Subcutaneous abdominal adipose tissue (tissue), 5 donors: ENCODE data around the gene ENC1.

Experiments used
- H3K27ac ChIP-seq: one replicate; pipeline ENCODE4 v1.7.0; 2013; ENCODE audit warnings: low read depth, mild to moderate bottlenecking, inconsistent platforms, low read length, moderate library complexity
- H3K27me3 ChIP-seq, 5 donors: one replicate each; pipeline ENCODE4 v1.7.0; 2013; ENCODE audit warnings: low read length in 5 of 5, inconsistent platforms in 1 of 5; ENCODE audit not compliant: control insufficient read depth in 5 of 5, insufficient read depth in 4 of 5
- H3K36me3 ChIP-seq, 5 donors: one replicate each; pipeline ENCODE4 v1.7.0; 2013; ENCODE audit warnings: low read length in 5 of 5; ENCODE audit not compliant: control insufficient read depth in 5 of 5, insufficient read depth in 5 of 5
- H3K4me1 ChIP-seq, 5 donors: one replicate each; pipeline ENCODE4 v1.7.0; 2013; ENCODE audit warnings: low read length in 5 of 5, mild to moderate bottlenecking in 3 of 5, moderate library complexity in 1 of 5; ENCODE audit not compliant: control insufficient read depth in 5 of 5, insufficient read depth in 5 of 5
- H3K4me3 ChIP-seq, 5 donors: one replicate each; pipeline ENCODE4 v1.7.0; 2013; ENCODE audit warnings: low read length in 5 of 5, low read depth in 1 of 5
- H3K9ac ChIP-seq, 5 donors: one replicate each; pipeline ENCODE4 v1.7.0; 2013; ENCODE audit warnings: low read length in 5 of 5, mild to moderate bottlenecking in 4 of 5, moderate library complexity in 3 of 5
- H3K9me3 ChIP-seq, 5 donors: one replicate each; pipeline ENCODE4 v1.7.0; 2013; ENCODE audit warnings: low read length in 5 of 5; ENCODE audit not compliant: control insufficient read depth in 5 of 5
- donor health status: healthy.
- donor health status: healthy.
- donor health status: healthy.
- donor health status: healthy.
- donor health status: healthy.

ENC1 gene

GRCh38 chr5:74595143-74595925 lies 45.2 kb downstream of the ENC1 start:
- Histone ChIP-seq H3K9me3 (no peaks in the 10 kb centered on the region), H3K9ac (no peak overlapping the region), H3K4me3 (no peak overlapping the region), H3K36me3 (no peaks in the 10 kb centered on the region), H3K4me1 (no peaks in the 10 kb centered on the region), H3K27ac (no peak overlapping the region), H3K27me3 (no peaks in the 10 kb centered on the region)

DNA sequence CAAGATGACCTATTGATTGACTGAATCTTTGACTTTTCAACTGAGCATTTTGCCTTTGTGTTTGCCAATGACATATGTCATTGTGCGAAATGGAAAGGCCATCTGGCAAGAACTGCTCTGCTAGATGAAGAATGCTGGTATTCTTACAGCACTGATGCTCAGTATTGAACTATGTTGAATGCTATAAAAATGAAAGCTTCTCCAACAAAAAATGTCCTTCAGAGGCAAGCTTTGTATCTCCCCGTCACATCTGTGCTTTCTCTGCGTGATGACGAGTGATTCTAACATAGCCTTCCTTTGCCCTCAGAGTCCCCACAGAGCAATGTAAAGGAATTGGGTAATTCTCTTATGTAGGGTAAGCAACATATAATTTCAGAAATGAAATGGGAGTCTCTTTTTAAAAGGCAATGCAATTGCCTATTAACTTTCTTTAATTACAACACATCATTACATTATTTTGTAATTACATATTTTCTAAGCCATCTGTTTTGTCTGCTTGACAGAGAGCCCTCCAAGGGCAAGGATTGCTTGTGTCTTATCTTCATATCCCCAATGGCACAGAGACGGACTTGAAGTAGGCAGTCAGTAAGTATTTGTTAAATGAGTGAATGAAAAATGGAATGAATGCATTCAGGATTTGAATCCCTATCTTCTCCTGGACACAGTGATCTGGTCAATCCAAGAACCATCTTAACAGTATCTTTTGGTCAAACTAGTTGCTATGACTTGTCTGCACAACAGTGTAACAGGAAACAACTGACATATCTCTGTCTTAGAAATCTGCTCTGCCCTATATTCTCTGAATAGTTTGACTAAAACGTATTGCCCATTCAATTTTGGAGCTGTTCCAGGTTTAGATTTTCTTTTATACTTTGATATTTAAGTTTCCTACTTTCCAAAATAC lies 46.1 kb downstream of the ENC1 start:
- no peak overlapping the region for H3K9ac ChIP-seq
- no peak overlapping the region for H3K4me3 ChIP-seq
- H3K27me3 ChIP-seq: no peaks in the 10 kb centered on the region
- H3K36me3 ChIP-seq: no peaks in the 10 kb centered on the region
- H3K4me1 ChIP-seq: no peaks in the 10 kb centered on the region
- H3K9me3 ChIP-seq: no peaks in the 10 kb centered on the region
- H3K27ac ChIP-seq: no peak overlapping the region

DNA sequence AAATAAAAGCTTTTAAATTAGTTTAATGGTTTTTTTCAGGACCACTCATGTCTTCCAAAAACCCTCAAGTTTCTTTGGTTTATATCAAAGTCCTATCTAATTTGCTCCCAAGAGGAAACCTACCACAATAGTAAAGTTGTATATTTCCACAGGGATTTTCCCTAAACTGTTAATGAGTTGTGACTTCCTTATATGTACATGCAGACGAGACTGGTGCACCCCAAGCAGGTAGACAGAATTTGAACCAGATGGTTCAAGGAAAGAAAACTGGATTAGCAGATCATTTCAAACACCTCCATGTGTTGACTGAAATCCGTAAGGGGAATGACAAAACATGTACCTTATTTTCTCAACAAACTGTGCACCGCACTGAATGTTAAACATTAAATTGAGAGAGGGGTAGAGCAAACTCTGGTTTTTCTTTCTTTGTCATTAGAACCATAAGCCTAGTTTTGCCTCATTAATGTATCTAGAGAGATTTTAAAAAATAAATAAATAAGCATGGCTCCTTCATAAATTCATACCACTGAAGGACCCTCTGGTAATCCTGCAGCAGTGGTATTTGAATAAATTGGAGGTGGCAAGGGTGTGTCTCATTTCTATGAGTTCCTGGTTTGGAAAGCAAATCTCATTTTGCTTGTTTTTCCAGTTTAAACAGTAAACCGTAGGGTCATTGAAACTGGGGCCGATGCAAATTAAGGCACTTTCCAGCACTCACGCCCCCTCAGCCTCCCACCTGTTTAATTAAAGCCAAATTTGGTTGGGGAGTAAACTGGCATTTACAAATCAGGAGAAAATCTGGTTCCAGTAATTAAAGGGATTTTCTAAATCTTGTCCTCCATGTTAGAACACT lies 51.1 kb downstream of the ENC1 start:
- Histone ChIP-seq H3K9me3 (no peaks in the 10 kb centered on the region), H3K27ac (no peak overlapping the region), H3K36me3 (no peaks in the 10 kb centered on the region), H3K4me3 (no peak overlapping the region), H3K27me3 (no peaks in the 10 kb centered on the region), H3K9ac (no peak overlapping the region), H3K4me1 (peaks cover 0 to 13% (median 0%) of the 10 kb centered on the region in 5 donors)

DNA sequence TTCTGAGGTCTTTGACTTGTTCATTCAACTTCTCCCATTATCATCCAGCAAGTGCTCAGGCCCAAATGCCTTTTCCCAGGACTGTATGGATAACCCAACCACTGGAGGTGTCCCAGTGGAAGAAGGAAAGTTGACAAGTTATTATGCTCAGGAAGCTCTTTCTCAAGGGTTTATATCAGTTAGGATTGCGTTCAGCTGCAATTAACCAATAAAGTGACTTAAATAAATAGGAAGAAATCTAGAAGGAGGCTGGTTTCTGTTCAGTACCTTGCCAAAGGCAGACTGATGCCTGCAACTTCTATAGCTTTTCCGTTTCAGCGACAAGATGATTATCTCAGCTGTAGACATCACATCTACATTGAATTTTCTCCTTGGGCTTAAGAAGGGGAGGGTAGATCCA lies 52.1 kb downstream of the ENC1 start:
- Histone ChIP-seq H3K27me3 (no peaks in the 10 kb centered on the region), H3K9ac (no peak overlapping the region), H3K36me3 (no peaks in the 10 kb centered on the region), H3K27ac (no peak overlapping the region), H3K4me3 (no peak overlapping the region), H3K9me3 (no peaks in the 10 kb centered on the region), H3K4me1 (peaks cover 0 to 13% (median 0%) of the 10 kb centered on the region in 5 donors)

DNA sequence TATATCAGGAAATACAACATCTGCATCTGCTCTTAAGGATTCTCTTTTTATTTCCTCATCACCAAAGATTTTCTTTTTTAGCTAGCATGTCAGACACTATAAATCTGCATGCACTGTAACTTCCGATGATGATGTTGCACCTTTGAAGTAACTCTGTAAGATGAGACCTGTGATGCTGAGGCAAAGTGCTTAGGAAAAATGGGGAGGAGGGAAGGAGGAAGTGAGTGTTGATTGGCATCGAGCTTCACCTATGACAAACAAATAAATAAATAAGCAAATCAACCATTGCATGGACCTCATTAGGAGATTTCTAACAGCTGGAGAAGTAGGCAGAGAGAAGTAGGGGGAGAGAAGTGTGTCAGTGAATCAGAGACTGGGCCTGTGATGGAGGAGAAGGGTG lies 52.6 kb downstream of the ENC1 start:
- H3K27ac ChIP-seq: no peak overlapping the region
- H3K36me3 ChIP-seq: no peaks in the 10 kb centered on the region
- H3K4me1 ChIP-seq: peaks cover 0 to 13% (median 3%) of the 10 kb centered on the region in 5 donors
- no peaks in the 10 kb centered on the region for H3K27me3 ChIP-seq
- H3K9me3 ChIP-seq: no peaks in the 10 kb centered on the region
- H3K9ac ChIP-seq: no peak overlapping the region
- no peak overlapping the region for H3K4me3 ChIP-seq

GRCh38 chr5:74587300-74587699 lies 53.2 kb downstream of the ENC1 start:
- H3K27ac ChIP-seq: peak overlapping the region; percentile 26
- peak overlapping the region in 1 of 5 donors; percentile 11 for H3K9ac ChIP-seq
- H3K4me3 ChIP-seq: no peak overlapping the region
- no peaks in the 10 kb centered on the region for H3K27me3 ChIP-seq
- H3K4me1 ChIP-seq: peaks cover 0 to 13% (median 6%) of the 10 kb centered on the region in 5 donors
- no peaks in the 10 kb centered on the region for H3K9me3 ChIP-seq
- no peaks in the 10 kb centered on the region for H3K36me3 ChIP-seq

- H3K9me3 ChIP-seq: no peaks in the 10 kb centered on the region
- H3K27ac ChIP-seq: peak overlapping the region; percentile 26
- no peaks in the 10 kb centered on the region for H3K36me3 ChIP-seq
- H3K4me3 ChIP-seq: no peak overlapping the region
- H3K9ac ChIP-seq: no peak overlapping the region
- H3K27me3 ChIP-seq: no peaks in the 10 kb centered on the region
- H3K4me1 ChIP-seq: peaks cover 0 to 13% (median 6%) of the 10 kb centered on the region in 5 donors
Observed at GRCh38 chr5:74586856-74587255, 53.7 kb downstream of the ENC1 start.

DNA sequence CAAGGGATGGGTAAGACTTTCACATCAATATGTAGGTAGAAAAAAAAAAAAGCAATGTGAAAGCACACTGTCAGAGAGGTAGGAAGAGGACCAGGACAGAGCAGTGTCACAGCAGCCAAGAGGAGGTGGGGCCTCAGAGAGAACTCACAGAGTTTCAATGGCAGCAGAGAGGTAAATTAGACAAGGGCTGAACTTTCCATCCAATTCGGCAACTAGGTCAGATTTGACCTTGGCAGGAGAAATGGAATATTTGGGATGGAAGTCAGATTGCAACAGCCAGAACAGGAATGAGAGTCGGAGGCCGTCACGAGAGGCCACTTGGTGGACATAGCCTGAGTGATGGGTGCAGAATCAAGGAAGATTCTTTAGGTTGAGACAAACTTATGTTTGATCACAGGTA lies 57.7 kb downstream of the ENC1 start:
- no peaks in the 10 kb centered on the region for H3K36me3 ChIP-seq
- no peaks in the 10 kb centered on the region for H3K27me3 ChIP-seq
- H3K4me1 ChIP-seq: peaks cover 0 to 11% (median 6%) of the 10 kb centered on the region in 5 donors
- H3K4me3 ChIP-seq: no peak overlapping the region
- H3K9ac ChIP-seq: no peak overlapping the region
- no peak overlapping the region for H3K27ac ChIP-seq
- no peaks in the 10 kb centered on the region for H3K9me3 ChIP-seq

GRCh38 chr5:74581988-74582365 lies 58.6 kb downstream of the ENC1 start:
- H3K36me3 ChIP-seq: no peaks in the 10 kb centered on the region
- peaks cover 0 to 10% (median 7%) of the 10 kb centered on the region in 5 donors for H3K4me1 ChIP-seq
- H3K27ac ChIP-seq: no peak overlapping the region
- H3K9me3 ChIP-seq: no peaks in the 10 kb centered on the region
- no peak overlapping the region for H3K9ac ChIP-seq
- no peak overlapping the region for H3K4me3 ChIP-seq
- no peaks in the 10 kb centered on the region for H3K27me3 ChIP-seq
